ENCODE measurements around the gene BRIX1. TPM values are rescaled to one million over a fixed set of nuclear protein-coding genes. Genes with fewer than 3 reads are reported as not detected.

The BRIX1 gene
- total and polyA plus RNA-seq, 2 donors (not counting 1 experiment from before 2014, with no cell fraction given) = 42.3 to 46.9 TPM

GRCh38 chr5:34929720-34930461 lies 14.4 kb downstream of the BRIX1 start:
- no peaks in the 10 kb centered on the region for H4K20me1 ChIP-seq (ENCODE audit: control insufficient read depth, extremely low read depth, insufficient read depth, low read length)
- peak overlapping the region; percentile 82 for H3K9ac ChIP-seq (ENCODE audit: insufficient read depth, low read length)
- H3K4me2 ChIP-seq (ENCODE audit: extremely low read depth, insufficient read depth, low read length) = peak overlapping the region; percentile 82
- no peaks in the 10 kb centered on the region for H3K27me3 ChIP-seq (ENCODE audit: control insufficient read depth, insufficient read depth, low read length)
- H2AFZ ChIP-seq (ENCODE audit: low read length) = peak overlapping the region; percentile 82
- TF ChIP-seq EZH2 (IDR thresholded peaks at IDR 0.05; ENCODE audit: low read length, missing control alignments) = no peak
- no peak for TF ChIP-seq CTCF (conservative IDR thresholded peaks at IDR 0.05 in 1 of 2, IDR thresholded peaks at IDR 0.05 in 1 of 2; ENCODE audit: low read depth in 1 of 2, low read length in 2 of 2)
- peak overlapping the region; percentile 93 for H3K27ac ChIP-seq (ENCODE audit: insufficient read depth, low read length)
- H3K79me2 ChIP-seq (ENCODE audit: control insufficient read depth, insufficient read depth, low read length) = peaks cover 45% of the 10 kb centered on the region
- DNase-seq (ENCODE audit: low read depth in 2 of 2) = peak; percentile 77 to 83
- H3K9me3 ChIP-seq (ENCODE audit: control insufficient read depth, insufficient read depth, low read depth, low read length) = no peaks in the 10 kb centered on the region
- peaks cover 2% of the 10 kb centered on the region for H3K4me1 ChIP-seq (ENCODE audit: control insufficient read depth, extremely low read depth, insufficient read depth, low read length)
- H3K36me3 ChIP-seq (ENCODE audit: control insufficient read depth, insufficient read depth, low read length) = peaks cover 5% of the 10 kb centered on the region
- peak overlapping the region; percentile 77 to 98 (median 88) for H3K4me3 ChIP-seq (replicated peaks in 1 of 4; ENCODE audit: control extremely low read depth in 1 of 4, insufficient read depth in 1 of 4, low read depth in 3 of 4, low read length in 4 of 4)

GRCh38 chr5:34930462-34930844 lies 14.9 kb downstream of the BRIX1 start:
- H3K4me1 ChIP-seq (ENCODE audit: control insufficient read depth, extremely low read depth, insufficient read depth, low read length) = peaks cover 2% of the 10 kb centered on the region
- H3K4me2 ChIP-seq (ENCODE audit: extremely low read depth, insufficient read depth, low read length) = peak overlapping the region; percentile 82
- H3K27ac ChIP-seq (ENCODE audit: insufficient read depth, low read length) = peak overlapping the region; percentile 93
- H3K79me2 ChIP-seq (ENCODE audit: control insufficient read depth, insufficient read depth, low read length) = peaks cover 48% of the 10 kb centered on the region
- H4K20me1 ChIP-seq (ENCODE audit: control insufficient read depth, extremely low read depth, insufficient read depth, low read length) = no peaks in the 10 kb centered on the region
- DNase-seq (ENCODE audit: low read depth in 2 of 2) = peak; percentile 51 to 54
- H3K4me3 ChIP-seq (replicated peaks in 1 of 4; ENCODE audit: control extremely low read depth in 1 of 4, insufficient read depth in 1 of 4, low read depth in 3 of 4, low read length in 4 of 4) = peak overlapping the region; percentile 77 to 98 (median 88)
- no peaks in the 10 kb centered on the region for H3K9me3 ChIP-seq (ENCODE audit: control insufficient read depth, insufficient read depth, low read depth, low read length)
- H2AFZ ChIP-seq (ENCODE audit: low read length) = peak overlapping the region; percentile 82
- peak overlapping the region; percentile 82 for H3K9ac ChIP-seq (ENCODE audit: insufficient read depth, low read length)
- no peak for TF ChIP-seq CTCF (conservative IDR thresholded peaks at IDR 0.05 in 1 of 2, IDR thresholded peaks at IDR 0.05 in 1 of 2; ENCODE audit: low read depth in 1 of 2, low read length in 2 of 2)
- no peak for TF ChIP-seq EZH2 (IDR thresholded peaks at IDR 0.05; ENCODE audit: low read length, missing control alignments)
- H3K27me3 ChIP-seq (ENCODE audit: control insufficient read depth, insufficient read depth, low read length) = no peaks in the 10 kb centered on the region
- H3K36me3 ChIP-seq (ENCODE audit: control insufficient read depth, insufficient read depth, low read length) = peaks cover 2% of the 10 kb centered on the region

- H3K9me3 ChIP-seq (ENCODE audit: control insufficient read depth, insufficient read depth, low read depth, low read length) = no peaks in the 10 kb centered on the region
- no peaks in the 10 kb centered on the region for H3K36me3 ChIP-seq (ENCODE audit: control insufficient read depth, insufficient read depth, low read length)
- no peak overlapping the region for H2AFZ ChIP-seq (ENCODE audit: low read length)
- H3K27ac ChIP-seq (ENCODE audit: insufficient read depth, low read length) = peak overlapping the region; percentile 93
- H3K4me3 ChIP-seq (replicated peaks in 1 of 4; ENCODE audit: control extremely low read depth in 1 of 4, insufficient read depth in 1 of 4, low read depth in 3 of 4, low read length in 4 of 4) = peak overlapping the region; percentile 77 to 98 (median 88)
- no peaks in the 10 kb centered on the region for H3K27me3 ChIP-seq (ENCODE audit: control insufficient read depth, insufficient read depth, low read length)
- DNase-seq (ENCODE audit: low read depth in 2 of 2) = peak in 1 of 2 donors; percentile 3
- H3K9ac ChIP-seq (ENCODE audit: insufficient read depth, low read length) = no peak overlapping the region
- peaks cover 48% of the 10 kb centered on the region for H3K79me2 ChIP-seq (ENCODE audit: control insufficient read depth, insufficient read depth, low read length)
- no peak for TF ChIP-seq CTCF (conservative IDR thresholded peaks at IDR 0.05 in 1 of 2, IDR thresholded peaks at IDR 0.05 in 1 of 2; ENCODE audit: low read depth in 1 of 2, low read length in 2 of 2)
- no peak for TF ChIP-seq EZH2 (IDR thresholded peaks at IDR 0.05; ENCODE audit: low read length, missing control alignments)
- peaks cover 2% of the 10 kb centered on the region for H3K4me1 ChIP-seq (ENCODE audit: control insufficient read depth, extremely low read depth, insufficient read depth, low read length)
- no peaks in the 10 kb centered on the region for H4K20me1 ChIP-seq (ENCODE audit: control insufficient read depth, extremely low read depth, insufficient read depth, low read length)
- peak overlapping the region; percentile 82 for H3K4me2 ChIP-seq (ENCODE audit: extremely low read depth, insufficient read depth, low read length)
Measured at GRCh38 chr5:34930870-34931269, 15.4 kb downstream of the BRIX1 start.
